K562 (cell line): Measurements from ENCODE around the gene SLC33A1. TPM values are rescaled to one million over a fixed set of nuclear protein-coding genes. Genes with fewer than 3 reads are reported as not detected.

Experiments
- ATAC-seq: fragments of 200-7000 bp; cut with Tn5 transposase; 3 replicates; pipeline ENCODE4 v1.9.1; 2020; ENCODE audit warnings: moderate library complexity
- BruUV-seq: library from RNA; stranded (reverse); fragments of 400-500 nt; replicated peaks from 2 replicates; lab custom pipeline; 2021; lab: Mats Ljungman, UMichigan
- CTCF ChIA-PET: fragments of 300-600 bp; formaldehyde crosslinking; extraction: SDS; loops from one replicate; lab custom pipeline; 2021; ENCODE audit warnings: low intra/inter-chr PET ratio; lab: Yijun Ruan, JAX
- POLR2A ChIA-PET: fragments of 300-600, 350-650 bp; sonication (Branson Sonifier 250); formaldehyde crosslinking; extraction: SDS; loops from one replicate; lab custom pipeline; 2021; ENCODE audit warnings: antibody characterized with exemption, inconsistent platforms; lab: Yijun Ruan, JAX
- DNase-seq, 4 experiments: peaks; one replicate each; pipeline versions ENCODE4 v3.0.0 to v3.0.0-alpha.2; 2011 to 2018; ENCODE audit warnings: low spot score in 3 of 4, mixed read lengths in 3 of 4; ENCODE audit errors: extremely low read depth in 1 of 4
- FAIRE-seq: peaks from 2 replicates; lab custom pipeline; 2011; peaks lifted over from hg19 to GRCh38; lab: Jason Lieb, UNC
- H2AFZ ChIP-seq: 2 replicates; pipeline ENCODE4 v1.6.0; 2011; ENCODE audit warnings: low read depth, low read length, control low read depth, inconsistent platforms
- H3K27ac ChIP-seq: fragments of 200-600 bp; 3 replicates; pipeline ENCODE4 v1.8.0; 2011; ENCODE audit warnings: low read depth, mild to moderate bottlenecking, control low read depth, inconsistent platforms, low read length, moderate library complexity, mixed read lengths; ENCODE audit errors: extremely low read depth
- H3K27me3 ChIP-seq, 2 experiments: fragments of 300-600 bp in 1 of 2; 2 replicates in 1 of 2; 3 replicates in 1 of 2; pipeline versions ENCODE4 v1.6.0 to v1.8.0; 2011; ENCODE audit warnings: inconsistent platforms in 2 of 2, low read length in 2 of 2, mild to moderate bottlenecking in 1 of 2, mixed read lengths in 1 of 2, moderate library complexity in 1 of 2; ENCODE audit not compliant: control insufficient read depth in 2 of 2, insufficient read depth in 2 of 2
- H3K36me3 ChIP-seq: fragments of 300-600 bp; 3 replicates; pipeline ENCODE4 v1.8.0; 2011; ENCODE audit warnings: mild to moderate bottlenecking, low read length, inconsistent platforms; ENCODE audit not compliant: control insufficient read depth, insufficient read depth
- H3K4me1 ChIP-seq, 2 experiments: fragments of 200-600 bp in 1 of 2; replicated peaks in 1 of 2; 2 replicates in 1 of 2; 3 replicates in 1 of 2; pipeline versions ENCODE4 v1.5.1 to v1.8.0; 2011; ENCODE audit warnings: inconsistent platforms in 2 of 2, low read length in 2 of 2, mild to moderate bottlenecking in 1 of 2, mixed read lengths in 1 of 2, moderate library complexity in 1 of 2; ENCODE audit not compliant: control insufficient read depth in 2 of 2, insufficient read depth in 2 of 2
- H3K4me2 ChIP-seq: 2 replicates; pipeline ENCODE4 v1.6.1; 2011; ENCODE audit warnings: low read length, control low read depth, inconsistent platforms, mixed read lengths; ENCODE audit not compliant: insufficient read depth
- H3K4me3 ChIP-seq: fragments of 200-600 bp; sonication (generic), shearing (Covaris generic); 2 replicates; pipeline ENCODE4 v1.5.1; 2016; ENCODE audit warnings: control low read depth, inconsistent platforms
- H3K79me2 ChIP-seq: fragments of 200-600 bp; 3 replicates; pipeline ENCODE4 v1.8.0; 2011; ENCODE audit warnings: low read length, inconsistent platforms; ENCODE audit not compliant: control insufficient read depth, insufficient read depth
- H3K9ac ChIP-seq, 2 experiments: 2 replicates each; pipeline versions ENCODE4 v1.6.0 to v1.6.1; 2011; ENCODE audit warnings: low read depth in 2 of 2, low read length in 2 of 2, control low read depth in 1 of 2, inconsistent platforms in 1 of 2, mild to moderate bottlenecking in 1 of 2, mixed read lengths in 1 of 2; ENCODE audit not compliant: insufficient read depth in 1 of 2
- H3K9me1 ChIP-seq: one replicate; pipeline ENCODE4 v1.6.0; 2011; ENCODE audit warnings: inconsistent platforms, mild to moderate bottlenecking, low read length, moderate library complexity; ENCODE audit not compliant: control insufficient read depth, insufficient read depth
- H3K9me3 ChIP-seq: replicated peaks from 2 replicates; pipeline ENCODE4 v1.5.1; 2011; ENCODE audit warnings: low read depth, low read length, inconsistent platforms; ENCODE audit not compliant: control insufficient read depth, insufficient read depth
- H4K20me1 ChIP-seq: replicated peaks from 2 replicates; pipeline ENCODE4 v1.6.1; 2011; ENCODE audit warnings: low read length, inconsistent platforms, mixed read lengths; ENCODE audit not compliant: control insufficient read depth, insufficient read depth
- COPS2 ChIP-seq: fragments of 450-650 bp; conservative IDR thresholded peaks from 2 replicates; pipeline ENCODE4 v1.6.1; 2016; ENCODE audit warnings: mild to moderate bottlenecking, moderate library complexity
- FOXJ2 ChIP-seq: fragments of 200-800 bp; sonication (Bioruptor generic); IDR thresholded peaks from 2 replicates; pipeline ENCODE4 v1.6.1; 2016; ENCODE audit warnings: missing genetic modification characterization, missing compliant biosample characterization
- HDAC1 ChIP-seq, 2 experiments: fragments of 450-650 bp; IDR thresholded peaks; 2 replicates each; pipeline ENCODE4 v1.6.1; 2016 to 2017; ENCODE audit warnings: inconsistent platforms in 1 of 2, mild to moderate bottlenecking in 1 of 2, moderate library complexity in 1 of 2
- KLF16 ChIP-seq: IDR thresholded peaks from 2 replicates; pipeline ENCODE4 v1.6.1; 2016; ENCODE audit warnings: antibody characterized with exemption
- ZBTB7A ChIP-seq: IDR thresholded peaks from 2 replicates; pipeline ENCODE4 v1.6.1; 2011; ENCODE audit warnings: low read depth, mild to moderate bottlenecking, low read length, moderate library complexity, borderline replicate concordance; ENCODE audit not compliant: control insufficient read depth
- ZNF316 ChIP-seq: fragments of 450-650 bp; IDR thresholded peaks from 2 replicates; pipeline ENCODE4 v1.6.1; 2016
- WGBS: fragments of 100-300 bp; shearing (Covaris generic); methylation state at CpG from one replicate; pipeline ENCODE4 v1.1.6; 2016; ENCODE audit warnings: low coverage, mixed read lengths; ENCODE audit not compliant: insufficient coverage; ENCODE audit errors: missing lambda C conversion rate; 5-methylcytosine and 5-hydroxymethylcytosine counted together
- in situ Hi-C: fragments of 300-500 bp; cut with MboI; formaldehyde crosslinking; loops from 4 replicates; pipeline ENCODE4 v1.15.0; 2018; ENCODE audit warnings: inconsistent platforms, mixed read lengths
- intact Hi-C: fragments of 100-400 bp; cut with micrococcal nuclease; formaldehyde crosslinking; loops from 2 replicates; pipeline ENCODE4 v1.14.2; 2022
- polyA plus RNA-seq, 8 experiments: library from polyadenylated mRNA; depleted of rRNA in 4 of 8; stranded (reverse) in 5 of 8; unstranded in 3 of 8; fragments of >200 nt; fragmentation: Nextera tagmentation in 2 of 8; fragmentation: Illumina TruSeq in 1 of 8; extraction: Ambion mirVana in 2 of 8; extraction: Trizol in 1 of 8; gene quantifications; 2 replicates each; pipeline versions ENCODE4 v1.2.1 to v1.2.3, GENCODE V29; 2011 to 2014; ENCODE audit warnings: inconsistent platforms in 1 of 8, missing spikeins in 1 of 8
- total RNA-seq, 7 experiments: library from RNA; depleted of rRNA in 6 of 7; stranded (reverse); fragments of >200 nt in 6 of 7; fragmentation: Illumina TruSeq in 2 of 7; extraction: Trizol in 2 of 7; gene quantifications; 2 replicates each; pipeline versions ENCODE4 v1.2.1 to v1.2.3, GENCODE V29; 2011 to 2021; ENCODE audit warnings: low replicate concordance in 1 of 7
- TF ChIP-seq, protein P1 (sequence below): fragments of 450-650 bp; IDR thresholded peaks from 2 replicates; pipeline ENCODE4 v1.6.1; 2016
- TF ChIP-seq, protein P2 (sequence below): fragments of 450-650 bp; IDR thresholded peaks from 2 replicates; pipeline ENCODE4 v1.6.1; 2018; ENCODE audit not compliant: partially characterized antibody

SLC33A1 gene
- total and polyA plus RNA-seq, 9 of the 15 experiments (the other 6 are each of a cell fraction or from before 2014, with no cell fraction given), result 6.2 to 26.8 (median 19.6) TPM

DNA sequence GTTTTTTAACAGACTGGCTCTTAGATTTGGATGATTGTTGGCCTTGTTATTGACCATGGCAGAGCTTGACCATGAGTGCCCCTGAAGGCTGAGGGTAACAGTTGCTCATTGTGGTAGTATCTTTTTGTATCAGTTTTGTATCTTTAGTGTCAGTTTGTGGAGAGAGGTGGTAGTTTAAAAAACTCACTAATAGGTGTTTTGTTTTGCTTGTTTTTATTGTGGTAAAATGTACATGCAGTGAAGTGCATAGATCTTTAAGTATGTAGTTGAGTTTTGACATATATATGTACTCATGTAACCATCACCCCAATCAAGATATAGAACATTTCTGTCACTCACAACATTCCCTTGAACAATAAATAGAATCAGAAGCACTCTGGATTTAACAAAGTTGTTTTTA lies 26.1 kb upstream of the SLC33A1 start:
- no peaks in the 10 kb centered on the region for H3K9me3 ChIP-seq
- H3K9ac ChIP-seq, result no peak overlapping the region
- POLR2A ChIA-PET, result interaction anchor here (0.6 kb wide), 1 partner anchor 828 kb away, joined by 3 read pairs; no protein-coding TSS in a partner anchor
- no peaks in the 10 kb centered on the region for H3K27me3 ChIP-seq
- H3K4me1 ChIP-seq, result peaks cover 10 to 30% of the 10 kb centered on the region in 2 experiments; a peak in 4 of 5 replicates
- no peak overlapping the region for H3K4me2 ChIP-seq
- no peak overlapping the region for H2AFZ ChIP-seq
- peaks cover 99% of the 10 kb centered on the region for H3K79me2 ChIP-seq
- no TSS peak for BruUV-seq
- intact Hi-C loops, result no loop called here
- H3K36me3 ChIP-seq, result 0 out of 3 replicates have a peak, but pooled peaks cover 2% of the 10 kb centered on the region
- in situ Hi-C loops, result no loop called here
- no peak overlapping the region for H3K27ac ChIP-seq
- no peak for ATAC-seq
- no peak overlapping the region for H3K4me3 ChIP-seq
- no peak for FAIRE-seq
- CTCF ChIA-PET, result no interaction called here
- no peak for TF ChIP-seq ZBTB7A
- no peak for TF ChIP-seq ZNF316
- TF ChIP-seq, protein P1, sequence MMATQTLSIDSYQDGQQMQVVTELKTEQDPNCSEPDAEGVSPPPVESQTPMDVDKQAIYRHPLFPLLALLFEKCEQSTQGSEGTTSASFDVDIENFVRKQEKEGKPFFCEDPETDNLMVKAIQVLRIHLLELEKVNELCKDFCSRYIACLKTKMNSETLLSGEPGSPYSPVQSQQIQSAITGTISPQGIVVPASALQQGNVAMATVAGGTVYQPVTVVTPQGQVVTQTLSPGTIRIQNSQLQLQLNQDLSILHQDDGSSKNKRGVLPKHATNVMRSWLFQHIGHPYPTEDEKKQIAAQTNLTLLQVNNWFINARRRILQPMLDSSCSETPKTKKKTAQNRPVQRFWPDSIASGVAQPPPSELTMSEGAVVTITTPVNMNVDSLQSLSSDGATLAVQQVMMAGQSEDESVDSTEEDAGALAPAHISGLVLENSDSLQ, result peak; percentile 36
- TF ChIP-seq KLF16, result no peak
- TF ChIP-seq, all 486 proteins: peak for 1
- Histone ChIP-seq H3K9me1 (no peaks in the 10 kb centered on the region), H4K20me1 (peaks cover 6% of the 10 kb centered on the region; the same call in 1 of the 2 replicates)
- no peak for DNase-seq

DNA sequence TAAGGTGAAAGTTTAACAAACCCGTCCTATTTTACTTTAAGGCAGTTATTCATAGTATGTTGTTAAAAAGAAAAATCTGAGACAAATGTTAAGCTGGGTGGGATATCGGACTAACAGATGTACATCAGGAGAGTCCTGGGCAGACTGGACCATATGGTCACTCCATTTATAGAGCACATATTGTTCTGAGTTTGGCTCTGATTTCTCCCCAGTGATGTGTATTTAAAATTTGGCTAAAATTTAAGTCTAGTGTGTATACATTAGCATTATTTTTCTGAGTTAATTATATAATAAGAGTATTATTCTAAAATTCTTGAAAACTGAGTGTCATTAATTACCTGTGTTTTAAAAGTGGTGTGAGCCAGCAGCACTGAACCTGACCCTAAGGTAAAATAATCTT lies 22.3 kb upstream of the SLC33A1 start:
- TF ChIP-seq HDAC1 (IDR thresholded peaks at IDR 0.05) (no peak), COPS2 (no peak), FOXJ2 (tag) (no peak)
- TF ChIP-seq, protein P2, sequence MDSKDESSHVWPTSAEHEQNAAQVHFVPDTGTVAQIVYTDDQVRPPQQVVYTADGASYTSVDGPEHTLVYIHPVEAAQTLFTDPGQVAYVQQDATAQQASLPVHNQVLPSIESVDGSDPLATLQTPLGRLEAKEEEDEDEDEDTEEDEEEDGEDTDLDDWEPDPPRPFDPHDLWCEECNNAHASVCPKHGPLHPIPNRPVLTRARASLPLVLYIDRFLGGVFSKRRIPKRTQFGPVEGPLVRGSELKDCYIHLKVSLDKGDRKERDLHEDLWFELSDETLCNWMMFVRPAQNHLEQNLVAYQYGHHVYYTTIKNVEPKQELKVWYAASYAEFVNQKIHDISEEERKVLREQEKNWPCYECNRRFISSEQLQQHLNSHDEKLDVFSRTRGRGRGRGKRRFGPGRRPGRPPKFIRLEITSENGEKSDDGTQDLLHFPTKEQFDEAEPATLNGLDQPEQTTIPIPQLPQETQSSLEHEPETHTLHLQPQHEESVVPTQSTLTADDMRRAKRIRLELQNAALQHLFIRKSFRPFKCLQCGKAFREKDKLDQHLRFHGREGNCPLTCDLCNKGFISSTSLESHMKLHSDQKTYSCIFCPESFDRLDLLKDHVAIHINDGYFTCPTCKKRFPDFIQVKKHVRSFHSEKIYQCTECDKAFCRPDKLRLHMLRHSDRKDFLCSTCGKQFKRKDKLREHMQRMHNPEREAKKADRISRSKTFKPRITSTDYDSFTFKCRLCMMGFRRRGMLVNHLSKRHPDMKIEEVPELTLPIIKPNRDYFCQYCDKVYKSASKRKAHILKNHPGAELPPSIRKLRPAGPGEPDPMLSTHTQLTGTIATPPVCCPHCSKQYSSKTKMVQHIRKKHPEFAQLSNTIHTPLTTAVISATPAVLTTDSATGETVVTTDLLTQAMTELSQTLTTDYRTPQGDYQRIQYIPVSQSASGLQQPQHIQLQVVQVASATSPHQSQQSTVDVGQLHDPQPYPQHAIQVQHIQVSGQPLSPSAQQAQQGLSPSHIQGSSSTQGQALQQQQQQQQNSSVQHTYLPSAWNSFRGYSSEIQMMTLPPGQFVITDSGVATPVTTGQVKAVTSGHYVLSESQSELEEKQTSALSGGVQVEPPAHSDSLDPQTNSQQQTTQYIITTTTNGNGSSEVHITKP, result peak; percentile 71
- TF ChIP-seq, all 486 proteins: peak for 1
- no peaks in the 10 kb centered on the region for H3K27me3 ChIP-seq
- FAIRE-seq (no peak), ATAC-seq (peak; percentile 8; the same call in 1 of the 3 replicates), DNase-seq (no peak)
- peaks cover 14 to 33% of the 10 kb centered on the region in 2 experiments; a peak in 4 of 5 replicates for H3K4me1 ChIP-seq
- no peaks in the 10 kb centered on the region for H3K9me1 ChIP-seq
- peak overlapping the region; percentile 62; the same call in 1 of the 2 replicates for H3K4me2 ChIP-seq
- peaks cover 100% of the 10 kb centered on the region for H3K79me2 ChIP-seq
- BruUV-seq, result no TSS peak
- H3K9me3 ChIP-seq, result no peaks in the 10 kb centered on the region
- 22% methylated on average over 2 of the region's 2 CpGs for WGBS
- peaks cover 6% of the 10 kb centered on the region; the same call in 1 of the 2 replicates for H4K20me1 ChIP-seq
- H3K4me3 ChIP-seq, result no peak overlapping the region
- CTCF ChIA-PET, result no interaction called here
- intact Hi-C loops, result no loop called here
- POLR2A ChIA-PET, result interaction anchor here (0.9 kb wide), 1 partner anchor 9 kb away, joined by 3 read pairs; no protein-coding TSS in a partner anchor
- H2AFZ ChIP-seq, result no peak overlapping the region
- peaks cover 10% of the 10 kb centered on the region; the same call in 2 of the 3 replicates for H3K36me3 ChIP-seq
- in situ Hi-C loops, result no loop called here
- H3K9ac ChIP-seq, result no peak overlapping the region
- H3K27ac ChIP-seq, result no peak overlapping the region
